GM18499 (cell line): ENCODE results near the gene OTUD1.
A peak's percentile ranks its signal among the peaks of the same experiment; 100 is the strongest.

Experiments used
- ATAC-seq: cut with Tn5 transposase; IDR thresholded peaks from one replicate; pipeline ENCODE4 v1.9.1; 2021; ENCODE audit warnings: moderate number of reproducible peaks; ENCODE audit not compliant: insufficient read depth, unreplicated experiment

Gene OTUD1

DNA sequence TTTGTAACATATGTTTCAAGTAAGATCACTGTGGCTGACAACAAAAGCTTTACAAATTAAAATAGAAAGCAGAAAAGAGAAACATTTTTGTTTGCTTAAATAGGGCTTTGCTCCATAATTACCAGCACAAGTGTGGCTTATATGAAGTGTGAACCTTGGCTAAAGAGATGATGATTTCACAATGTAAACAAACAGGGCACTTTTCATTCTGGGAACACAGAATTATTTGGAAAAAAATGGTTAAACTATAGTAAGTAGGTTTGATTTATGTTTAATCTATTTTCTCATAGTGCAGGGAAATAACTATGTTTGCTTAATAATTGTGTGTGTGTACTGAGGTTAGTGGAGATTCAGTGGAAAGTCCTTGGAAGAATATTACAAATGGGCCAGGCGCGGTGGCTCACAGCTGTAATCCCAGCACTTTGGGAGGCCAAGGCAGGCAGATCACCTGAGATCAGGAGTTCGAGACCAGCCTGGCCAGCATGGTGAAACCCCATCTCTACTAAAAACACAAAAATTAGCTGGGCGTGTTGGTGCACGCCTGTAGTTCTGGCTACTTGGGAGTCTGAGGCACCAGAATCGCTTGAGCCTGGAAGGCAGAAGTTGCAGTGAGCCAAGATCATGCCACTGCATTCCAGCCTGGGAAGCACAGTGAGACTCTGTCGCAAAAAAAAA, 19.1 kb upstream of the OTUD1 start:
- ATAC-seq: no peak

DNA sequence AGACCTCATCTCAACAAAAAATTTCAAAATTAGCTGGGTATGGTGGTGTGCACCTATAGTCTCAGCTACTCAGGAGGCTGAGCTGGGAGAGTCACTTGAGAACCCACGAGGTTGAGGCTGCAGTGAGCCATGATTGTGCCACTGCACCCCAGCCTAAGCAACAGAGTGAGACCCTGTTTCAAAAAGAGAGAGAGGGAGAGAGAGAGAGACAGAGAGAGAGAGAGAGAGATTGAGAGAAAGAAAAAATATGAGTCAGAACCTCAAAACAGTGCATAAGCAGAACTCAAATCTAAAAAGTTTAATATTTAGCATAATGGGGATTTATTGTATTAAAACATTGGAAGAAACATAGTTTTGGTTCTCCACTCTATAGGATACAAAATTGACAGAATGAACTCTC, 17.5 kb upstream of the OTUD1 start:
- ATAC-seq: no peak

DNA sequence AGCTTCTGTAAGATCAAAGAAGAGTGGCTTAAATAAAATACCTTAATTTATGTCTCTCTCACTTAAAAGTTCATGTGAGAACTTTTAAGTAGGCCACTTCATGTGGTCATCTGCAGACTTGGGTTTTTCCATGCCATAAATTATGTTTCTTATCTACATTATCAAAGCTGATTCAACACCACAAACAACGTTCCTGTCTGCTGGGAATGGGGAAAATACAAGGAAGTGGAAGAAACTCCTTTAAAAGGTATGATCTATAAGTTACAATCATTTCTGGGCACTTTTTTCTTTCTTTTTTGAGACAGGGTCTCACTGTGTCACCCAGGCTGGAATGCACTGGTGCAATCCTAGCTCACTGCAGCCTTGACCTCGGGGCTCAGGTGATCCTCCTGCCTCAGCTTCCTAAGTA, 16.9 kb upstream of the OTUD1 start:
- no peak for ATAC-seq

DNA sequence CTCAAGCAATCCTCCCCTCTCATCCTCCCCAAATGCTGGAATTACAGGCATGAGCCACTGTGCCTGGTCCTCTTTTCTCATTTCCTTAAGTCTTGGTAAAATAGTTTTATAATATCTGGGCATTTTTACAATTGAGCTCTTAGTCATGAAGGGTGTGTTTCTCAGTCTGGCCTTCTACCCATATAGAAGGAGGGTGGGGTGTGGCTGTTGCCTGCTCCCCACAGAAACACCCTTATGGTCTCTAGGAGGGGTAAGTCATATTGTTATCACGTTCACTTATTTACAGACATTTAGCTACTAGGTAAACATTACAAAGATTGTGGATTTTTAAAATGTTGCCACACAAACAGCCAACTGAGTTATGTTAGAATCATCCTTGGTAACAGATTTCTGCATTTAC, 6.7 kb upstream of the OTUD1 start:
- ATAC-seq: no peak

DNA sequence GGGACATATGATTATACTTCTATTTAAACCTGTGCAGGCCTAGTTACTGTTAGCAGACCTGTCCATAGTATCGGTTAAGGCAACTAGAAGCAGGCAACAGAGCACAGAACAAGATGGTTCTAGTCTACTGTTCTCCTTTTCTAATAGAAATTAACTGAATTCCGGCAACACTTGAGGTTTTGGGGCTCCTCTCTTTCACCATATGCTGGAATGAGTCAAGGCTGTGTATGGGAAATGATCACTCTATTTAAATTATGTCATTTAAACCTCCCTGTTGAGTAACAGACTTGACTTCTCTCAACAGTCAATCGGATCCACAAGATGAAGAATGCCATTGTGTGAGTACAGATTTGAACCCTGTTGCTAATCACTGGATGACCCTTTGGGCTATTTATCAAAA, 6.2 kb upstream of the OTUD1 start:
- ATAC-seq: no peak

DNA sequence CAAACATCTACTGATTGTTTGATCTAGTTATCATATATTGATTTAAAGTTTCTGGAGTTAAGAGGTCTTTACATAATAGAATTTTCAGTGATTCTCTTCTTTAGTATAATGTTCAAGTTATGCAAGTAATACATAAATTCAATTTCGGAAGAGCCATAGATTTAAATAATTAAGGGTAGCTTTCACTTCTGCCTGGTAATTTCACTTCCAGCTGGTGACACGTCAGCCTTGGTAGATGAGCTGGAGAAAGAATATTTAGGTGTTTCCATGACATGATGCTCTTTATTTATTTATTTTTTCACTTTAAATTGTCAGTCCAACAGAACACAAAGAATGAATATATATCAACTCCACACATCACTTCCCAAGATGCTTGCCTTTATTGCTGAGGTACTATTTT, 5.2 kb upstream of the OTUD1 start:
- ATAC-seq: no peak

DNA sequence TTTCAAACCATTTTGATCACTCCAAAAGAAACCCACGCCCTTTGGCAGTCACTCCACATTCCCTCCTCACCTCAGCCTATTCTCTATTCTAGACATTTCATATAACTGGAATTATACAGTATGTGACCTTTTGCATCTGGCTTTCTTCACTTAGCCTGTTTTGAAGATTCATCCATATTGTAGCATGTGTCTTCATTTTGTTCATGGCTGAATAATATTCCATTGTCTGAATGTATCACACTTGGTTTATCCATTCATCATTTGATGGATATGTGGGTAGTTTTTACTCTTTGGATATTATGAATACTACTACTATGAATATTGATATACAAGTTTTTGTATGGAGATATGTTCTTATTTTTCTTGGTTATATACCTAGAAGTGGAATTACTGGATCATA, 3.5 kb upstream of the OTUD1 start:
- no peak for ATAC-seq

DNA sequence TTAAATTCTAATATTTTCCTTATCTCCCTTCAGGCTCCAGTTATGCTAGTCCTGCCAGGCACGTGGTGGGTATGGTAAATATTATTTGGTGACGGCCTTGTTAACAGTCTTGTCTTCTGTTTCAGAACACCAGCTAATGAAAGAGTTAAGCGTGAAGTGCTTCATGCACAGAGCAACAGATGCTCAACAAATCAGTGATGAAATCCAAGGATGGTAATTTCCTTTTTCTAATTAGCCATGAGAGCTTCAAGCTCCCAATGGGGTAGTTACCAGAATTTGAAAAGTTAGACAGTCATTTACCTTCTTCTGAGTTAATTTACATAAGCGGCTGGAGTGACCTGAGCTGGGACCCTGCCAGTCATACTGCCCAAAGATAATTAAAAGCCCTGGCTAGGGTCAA, 1.9 kb upstream of the OTUD1 start:
- ATAC-seq: no peak

DNA sequence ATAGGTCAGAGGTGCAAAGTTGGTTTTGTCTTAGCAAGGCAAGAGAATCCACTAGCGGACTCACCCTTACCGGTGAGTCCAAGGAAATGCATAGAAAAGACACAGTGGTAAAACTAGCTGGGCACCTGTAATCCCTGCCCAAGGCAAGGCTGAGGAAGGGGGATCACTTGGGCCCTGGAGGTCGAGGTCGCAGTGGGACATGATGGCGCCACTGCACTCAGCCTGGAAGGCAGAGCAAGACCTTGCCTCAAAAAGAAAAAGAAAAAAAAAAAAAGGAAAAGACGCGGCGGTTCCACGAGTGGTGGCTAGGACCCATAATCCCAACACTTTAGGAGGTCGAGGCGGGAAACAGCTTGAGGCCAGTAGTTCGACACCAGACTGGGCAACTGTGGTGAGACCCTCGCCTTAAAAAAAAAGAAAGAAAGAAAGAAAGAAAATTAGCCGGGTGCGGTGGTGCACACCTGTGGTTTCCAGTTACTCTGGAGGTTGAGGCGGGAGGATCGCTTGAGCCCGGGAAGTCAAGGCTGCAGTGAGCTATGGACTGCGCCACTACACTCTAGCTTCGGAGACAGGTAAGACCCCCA, 820 bp upstream of the OTUD1 start:
- ATAC-seq: no peak

DNA sequence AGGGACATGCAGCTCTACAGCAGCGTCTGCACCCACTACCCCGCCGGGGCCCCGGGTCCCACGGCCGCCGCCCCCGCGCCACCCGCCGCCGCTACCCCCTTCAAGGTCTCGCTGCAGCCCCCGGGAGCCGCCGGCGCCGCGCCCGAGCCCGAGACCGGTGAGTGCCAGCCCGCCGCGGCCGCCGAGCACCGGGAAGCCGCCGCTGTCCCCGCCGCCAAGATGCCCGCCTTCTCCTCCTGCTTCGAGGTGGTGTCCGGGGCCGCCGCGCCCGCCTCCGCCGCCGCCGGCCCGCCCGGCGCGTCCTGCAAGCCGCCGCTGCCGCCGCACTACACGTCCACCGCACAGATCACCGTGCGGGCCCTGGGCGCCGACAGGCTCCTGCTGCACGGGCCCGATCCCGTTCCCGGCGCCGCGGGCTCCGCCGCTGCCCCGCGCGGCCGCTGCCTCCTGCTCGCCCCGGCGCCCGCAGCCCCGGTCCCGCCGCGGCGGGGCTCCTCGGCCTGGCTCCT, 631 bp downstream of the OTUD1 start:
- peak; percentile 4 for ATAC-seq

DNA sequence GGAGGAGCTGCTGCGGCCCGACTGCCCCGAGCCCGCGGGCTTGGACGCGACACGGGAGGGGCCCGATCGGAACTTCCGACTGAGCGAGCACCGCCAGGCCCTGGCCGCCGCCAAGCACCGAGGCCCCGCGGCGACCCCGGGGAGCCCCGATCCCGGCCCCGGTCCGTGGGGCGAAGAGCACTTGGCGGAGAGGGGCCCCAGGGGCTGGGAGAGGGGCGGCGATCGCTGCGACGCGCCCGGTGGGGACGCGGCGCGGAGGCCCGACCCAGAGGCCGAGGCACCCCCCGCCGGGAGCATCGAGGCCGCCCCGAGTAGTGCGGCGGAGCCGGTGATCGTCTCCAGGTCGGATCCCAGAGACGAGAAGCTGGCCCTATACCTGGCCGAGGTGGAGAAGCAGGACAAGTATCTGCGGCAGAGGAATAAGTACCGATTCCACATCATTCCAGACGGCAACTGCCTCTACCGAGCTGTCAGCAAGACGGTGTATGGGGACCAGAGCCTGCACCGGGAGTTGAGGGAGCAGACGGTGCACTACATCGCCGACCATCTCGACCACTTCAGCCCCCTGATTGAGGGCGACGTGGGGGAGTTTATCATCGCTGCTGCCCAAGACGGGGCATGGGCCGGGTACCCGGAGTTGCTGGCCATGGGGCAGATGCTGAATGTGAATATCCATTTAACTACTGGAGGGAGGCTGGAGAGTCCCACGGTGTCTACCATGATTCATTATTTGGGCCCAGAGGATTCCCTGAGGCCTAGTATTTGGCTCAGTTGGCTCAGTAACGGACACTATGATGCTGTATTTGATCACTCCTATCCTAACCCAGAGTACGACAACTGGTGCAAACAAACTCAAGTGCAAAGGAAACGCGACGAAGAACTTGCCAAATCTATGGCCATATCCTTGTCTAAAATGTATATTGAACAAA, 1.4 kb downstream of the OTUD1 start:
- peak; percentile 1 for ATAC-seq

DNA sequence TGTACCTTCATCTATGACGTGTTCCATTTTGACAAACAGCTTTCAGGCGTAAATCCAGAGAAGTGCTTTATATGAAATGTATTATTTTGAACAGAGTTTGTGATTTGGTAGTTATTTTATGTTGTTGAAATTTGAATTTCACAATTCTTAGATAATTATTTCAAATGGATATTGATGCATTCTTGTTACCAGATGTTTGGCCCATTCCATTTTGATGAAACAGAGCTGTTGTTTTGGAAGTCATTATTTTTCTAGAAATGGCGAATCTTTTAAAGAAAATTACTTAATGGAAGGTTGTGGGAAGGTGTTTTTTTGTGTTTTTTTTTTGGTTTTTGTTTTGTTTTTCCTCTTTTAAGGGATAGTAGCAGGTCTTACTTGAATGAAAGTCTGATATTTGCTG, 2.4 kb downstream of the OTUD1 start:
- no peak for ATAC-seq

DNA sequence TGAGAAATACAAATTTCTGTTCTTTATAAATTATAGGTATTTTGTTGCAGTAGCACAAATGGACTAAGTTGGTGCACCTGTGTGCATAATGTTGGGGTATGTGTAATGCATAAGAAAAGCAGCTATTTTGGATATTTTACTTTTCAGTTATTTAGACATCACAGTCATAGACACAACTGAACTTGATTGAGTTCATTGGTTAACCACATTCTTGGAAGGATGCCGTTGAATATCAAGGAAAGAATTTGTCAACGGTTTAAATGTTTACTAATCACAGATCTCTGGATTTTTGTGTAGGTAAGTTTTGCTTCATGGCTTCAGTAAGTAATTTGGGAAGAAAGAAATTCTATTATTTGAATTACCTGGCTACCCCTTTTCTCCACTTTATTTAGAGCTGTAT, 4.1 kb downstream of the OTUD1 start:
- no peak for ATAC-seq

DNA sequence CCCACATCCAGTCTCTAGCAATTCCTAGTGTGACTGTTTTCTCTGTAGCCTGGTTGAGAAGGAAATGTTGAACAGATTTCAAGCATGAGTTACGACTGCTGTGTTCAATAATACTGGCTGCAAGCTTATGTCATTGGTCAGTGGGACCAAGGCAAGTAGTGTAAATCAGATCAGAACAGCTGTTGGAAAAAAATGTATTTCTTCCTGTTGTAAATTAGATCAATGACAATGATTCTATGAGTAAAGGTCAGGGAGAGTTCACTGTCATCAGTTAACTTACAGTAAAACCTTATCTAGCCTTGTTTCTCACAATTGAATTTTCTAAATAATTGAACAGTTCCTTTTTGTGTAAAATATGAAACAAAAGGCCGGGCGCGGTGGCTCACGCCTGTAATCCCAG, 6.7 kb downstream of the OTUD1 start:
- no peak for ATAC-seq

DNA sequence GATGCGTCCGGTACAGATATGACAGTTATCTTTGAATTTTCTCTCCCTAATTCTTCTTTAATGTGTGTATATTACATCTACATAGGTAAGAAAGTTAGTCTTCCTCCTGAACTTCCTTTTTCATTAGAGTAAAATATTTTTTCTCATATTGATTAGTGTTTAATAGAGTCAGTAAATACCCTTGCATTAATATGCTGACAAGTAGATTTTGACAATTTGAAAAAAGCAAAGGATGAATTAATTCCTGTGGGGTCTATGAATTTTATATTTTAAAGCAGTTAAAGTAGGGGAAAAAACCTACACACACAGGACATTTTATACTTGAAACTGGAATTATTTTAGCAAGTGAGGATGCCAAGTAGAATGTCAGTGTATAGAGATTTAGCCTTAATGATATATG, 9.4 kb downstream of the OTUD1 start:
- ATAC-seq: no peak

DNA sequence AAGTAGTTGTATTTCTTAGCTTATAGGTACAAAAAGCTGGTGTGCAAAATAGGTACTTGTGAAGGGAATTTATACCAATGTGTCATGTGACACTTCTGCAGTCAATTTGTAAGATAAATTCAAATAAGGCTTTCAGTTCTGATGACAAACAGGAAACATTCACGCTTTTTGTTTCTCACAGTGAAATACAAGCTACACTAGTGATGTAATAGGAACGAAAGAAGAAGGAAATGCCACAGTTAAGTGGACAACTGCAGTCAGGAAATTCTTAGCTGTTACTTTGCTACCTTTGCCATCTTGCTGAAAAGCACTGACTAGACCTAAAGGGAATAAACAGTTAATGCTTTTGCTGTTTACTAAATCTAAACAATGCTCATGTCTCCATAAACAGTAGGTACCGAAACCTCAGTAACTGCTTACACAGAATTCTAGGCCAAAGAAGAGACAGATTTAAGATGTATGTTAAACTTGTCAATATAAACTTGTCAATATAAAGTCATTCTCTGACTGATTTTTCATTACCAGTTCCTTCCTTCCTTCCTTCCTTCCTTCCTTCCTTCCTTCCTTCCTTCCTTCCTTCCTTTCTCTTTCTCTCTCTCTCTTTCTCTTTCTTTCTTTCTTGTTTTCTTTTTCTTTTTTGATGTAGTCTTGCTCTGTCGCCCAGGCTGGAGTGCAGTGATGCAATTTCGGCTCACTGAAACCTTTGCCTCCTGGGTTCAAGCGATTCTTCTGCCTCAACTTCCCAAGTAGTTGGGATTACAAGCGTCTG, 10.1 kb downstream of the OTUD1 start:
- ATAC-seq: peak; percentile 91

DNA sequence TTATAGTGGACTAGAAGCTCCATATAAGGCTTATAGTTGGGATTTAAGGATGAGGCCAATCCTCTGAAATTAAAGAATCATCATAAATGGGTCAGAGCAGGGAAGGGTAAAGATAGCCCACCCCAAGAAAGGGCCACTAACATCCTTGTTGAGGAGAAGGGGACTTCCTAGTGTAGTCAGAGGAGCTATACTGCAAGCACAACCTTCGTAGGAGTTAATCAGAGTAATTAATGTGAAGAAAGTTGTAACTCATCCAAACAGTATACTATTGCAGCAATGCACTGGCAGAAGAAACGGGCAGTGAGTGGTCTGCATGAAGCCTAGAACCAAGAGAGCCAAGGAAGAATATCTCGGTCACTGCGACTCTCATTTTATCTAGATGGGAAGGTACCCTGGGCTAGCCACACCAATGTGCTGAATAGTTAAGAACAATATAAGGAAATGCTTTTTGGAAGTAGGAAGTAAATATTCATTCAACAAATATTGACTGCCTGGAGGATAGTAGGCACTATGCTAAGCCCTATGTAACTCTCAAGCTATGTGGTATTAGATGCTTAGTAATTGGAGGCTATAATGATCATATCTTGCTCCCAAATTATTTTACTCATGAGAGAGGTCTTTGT, 13.3 kb downstream of the OTUD1 start:
- ATAC-seq: no peak

DNA sequence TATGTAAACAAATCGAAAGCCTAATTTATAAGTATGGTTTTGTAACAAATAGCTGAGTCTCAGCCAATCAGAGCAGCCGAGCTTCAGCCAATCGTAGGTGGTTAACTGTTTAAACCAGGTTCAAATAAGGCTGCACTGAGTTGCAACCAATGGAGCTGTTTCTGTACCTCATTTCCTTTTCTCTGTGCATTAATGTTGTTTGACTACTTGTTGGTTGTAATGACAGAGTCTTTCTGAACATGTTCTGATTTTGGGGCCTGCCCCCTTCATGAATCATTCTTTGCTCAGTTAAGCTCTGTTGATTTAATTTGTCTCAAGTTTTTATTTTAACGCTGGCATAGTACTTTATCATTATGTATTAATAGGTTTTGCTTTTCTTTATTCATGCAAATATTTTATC, 14.6 kb downstream of the OTUD1 start:
- no peak for ATAC-seq

DNA sequence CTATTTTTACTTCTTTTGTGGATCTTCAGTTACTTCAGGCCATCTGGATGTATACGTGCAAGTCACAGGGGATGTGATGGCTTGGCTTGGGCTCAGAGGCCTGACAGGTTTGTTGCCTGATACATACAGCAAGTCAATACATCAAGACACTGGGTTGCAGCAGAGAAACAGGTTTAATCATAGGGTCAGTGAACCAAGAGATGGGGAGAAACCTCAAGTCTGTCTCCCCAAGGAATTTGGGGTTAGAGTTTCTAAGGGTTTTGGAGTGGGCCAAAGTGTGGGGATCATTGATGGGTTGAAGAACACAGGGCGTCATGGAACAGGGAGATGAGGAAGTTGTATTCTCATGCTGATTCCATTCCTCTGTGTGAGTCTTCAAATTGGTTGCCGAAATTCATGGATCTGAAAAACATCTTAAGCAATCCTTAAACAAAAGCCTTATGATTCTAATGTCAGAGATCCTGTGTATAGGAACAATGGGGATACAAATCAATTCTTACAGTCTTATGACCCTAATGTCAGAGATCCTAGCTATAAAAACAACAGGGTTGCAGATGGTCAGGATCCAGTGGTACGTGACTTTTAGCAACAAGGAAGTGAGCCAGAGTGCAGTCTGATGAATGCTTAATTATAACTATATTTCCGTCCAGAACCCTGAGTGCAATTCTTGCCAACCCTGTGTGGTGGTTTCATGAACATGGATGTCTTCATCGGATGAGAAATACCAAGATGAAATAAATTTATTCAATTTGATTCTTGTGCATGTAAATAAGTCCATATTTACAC, 18.9 kb downstream of the OTUD1 start:
- no peak for ATAC-seq
